Bronchial epithelial cell (primary cell): ENCODE results near the gene COQ8B. TPM values are rescaled to one million over a fixed set of nuclear protein-coding genes. Genes with fewer than 3 reads are reported as not detected.

Source experiments
- DNase-seq: peaks from one replicate; pipeline ENCODE4 v3.0.0-alpha.2; 2010; ENCODE audit warnings: low read depth
- FAIRE-seq: peaks from 2 replicates; lab custom pipeline; 2011; peaks lifted over from hg19 to GRCh38; lab: Jason Lieb, UNC
- H3K27me3 ChIP-seq: 2 replicates; pipeline ENCODE4 v1.5.1; 2011; ENCODE audit warnings: low read length; ENCODE audit not compliant: control insufficient read depth, insufficient read depth
- H3K36me3 ChIP-seq: 2 replicates; pipeline ENCODE4 v1.5.1; 2011; ENCODE audit warnings: low read length; ENCODE audit not compliant: control insufficient read depth, insufficient read depth
- H3K4me3 ChIP-seq: 2 replicates; pipeline ENCODE4 v1.5.1; 2011; ENCODE audit warnings: mild to moderate bottlenecking, low read depth, low read length, control low read depth
- total RNA-seq: library from RNA; depleted of rRNA; stranded (reverse); fragments of >200 nt; gene quantifications from 2 replicates; pipeline ENCODE4 v1.2.1, GENCODE V29; 2014
- TF ChIP-seq, protein P1 (sequence below): IDR thresholded peaks from 2 replicates; pipeline ENCODE4 v1.5.1; 2011; ENCODE audit warnings: mild to moderate bottlenecking, moderate library complexity, low read length, control low read depth, inconsistent platforms; ENCODE audit not compliant: insufficient read depth, severe bottlenecking

The COQ8B gene
- total RNA-seq, 1 donor from 2014 or later = 20.0 TPM

DNA sequence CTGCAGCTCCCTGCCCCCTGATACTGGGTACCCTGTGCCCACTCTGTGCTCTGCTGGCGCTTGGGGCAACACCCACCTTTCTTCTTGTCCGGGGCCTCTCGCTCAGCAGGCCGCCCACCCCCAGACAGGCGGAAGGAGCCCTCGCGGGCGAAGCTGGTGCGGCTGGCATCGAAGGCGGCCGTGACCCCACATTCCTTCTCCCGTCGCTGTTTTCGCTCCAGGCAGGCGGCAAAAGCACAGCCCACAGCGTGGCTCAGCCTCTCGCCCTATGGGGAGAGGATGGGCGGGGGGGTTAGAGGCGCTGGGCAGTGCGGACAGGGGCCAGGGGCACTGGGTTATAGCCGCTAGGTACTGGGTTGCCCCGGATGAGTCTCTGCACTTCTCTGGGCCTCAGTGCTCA is 39.5 kb downstream of the COQ8B start:
- Histone ChIP-seq H3K36me3 (peaks cover 36% of the 10 kb centered on the region), H3K27me3 (no peaks in the 10 kb centered on the region), H3K4me3 (no peak overlapping the region)
- no peak for FAIRE-seq
- no peak for DNase-seq
- TF ChIP-seq, protein P1, sequence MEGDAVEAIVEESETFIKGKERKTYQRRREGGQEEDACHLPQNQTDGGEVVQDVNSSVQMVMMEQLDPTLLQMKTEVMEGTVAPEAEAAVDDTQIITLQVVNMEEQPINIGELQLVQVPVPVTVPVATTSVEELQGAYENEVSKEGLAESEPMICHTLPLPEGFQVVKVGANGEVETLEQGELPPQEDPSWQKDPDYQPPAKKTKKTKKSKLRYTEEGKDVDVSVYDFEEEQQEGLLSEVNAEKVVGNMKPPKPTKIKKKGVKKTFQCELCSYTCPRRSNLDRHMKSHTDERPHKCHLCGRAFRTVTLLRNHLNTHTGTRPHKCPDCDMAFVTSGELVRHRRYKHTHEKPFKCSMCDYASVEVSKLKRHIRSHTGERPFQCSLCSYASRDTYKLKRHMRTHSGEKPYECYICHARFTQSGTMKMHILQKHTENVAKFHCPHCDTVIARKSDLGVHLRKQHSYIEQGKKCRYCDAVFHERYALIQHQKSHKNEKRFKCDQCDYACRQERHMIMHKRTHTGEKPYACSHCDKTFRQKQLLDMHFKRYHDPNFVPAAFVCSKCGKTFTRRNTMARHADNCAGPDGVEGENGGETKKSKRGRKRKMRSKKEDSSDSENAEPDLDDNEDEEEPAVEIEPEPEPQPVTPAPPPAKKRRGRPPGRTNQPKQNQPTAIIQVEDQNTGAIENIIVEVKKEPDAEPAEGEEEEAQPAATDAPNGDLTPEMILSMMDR = no peak

DNA sequence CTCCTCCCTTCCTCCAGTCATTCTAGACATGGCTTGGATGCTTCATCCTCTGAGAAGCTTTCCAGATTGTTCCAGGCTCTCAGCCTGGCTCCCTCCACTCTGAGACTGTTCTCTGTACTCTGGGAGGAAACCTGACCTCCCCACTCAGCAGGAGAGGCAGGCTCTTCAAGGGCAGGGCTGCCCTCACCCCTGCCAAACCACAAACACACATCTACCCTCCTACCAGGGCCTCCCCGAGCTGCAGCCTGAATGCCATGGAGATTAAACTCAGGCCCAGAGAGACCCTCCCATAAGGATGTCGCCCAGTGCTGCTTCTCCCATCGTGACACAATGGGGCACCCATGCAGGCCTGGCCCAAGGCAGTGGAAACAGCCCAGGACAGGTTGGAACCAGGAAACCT is 42.4 kb downstream of the COQ8B start:
- Histone ChIP-seq H3K27me3 (no peaks in the 10 kb centered on the region), H3K4me3 (no peak overlapping the region), H3K36me3 (peaks cover 48% of the 10 kb centered on the region)
- no peak for FAIRE-seq
- no peak for DNase-seq
- TF ChIP-seq, protein P1 = no peak

DNA sequence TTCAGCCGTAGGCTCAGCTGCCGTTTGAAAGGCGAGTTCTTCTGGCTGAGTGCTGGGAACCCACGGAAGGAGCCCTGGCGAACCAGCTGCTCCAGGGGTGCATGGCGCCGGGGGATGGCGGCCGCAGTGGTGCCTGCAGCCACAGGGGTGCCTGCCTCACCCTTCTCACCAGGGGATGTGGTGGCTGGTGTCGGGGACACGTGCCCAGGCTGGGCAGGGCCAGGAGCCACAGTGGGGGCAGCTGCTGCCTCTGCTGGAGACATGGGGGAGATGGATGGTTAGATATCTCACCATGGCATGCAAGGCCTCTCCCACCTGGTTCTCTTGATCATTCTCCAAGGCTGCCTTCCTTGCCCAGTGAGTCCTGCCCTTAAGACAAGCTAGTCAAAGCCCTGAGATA is 43.3 kb downstream of the COQ8B start:
- DNase-seq = no peak
- Histone ChIP-seq H3K4me3 (no peak overlapping the region), H3K36me3 (peaks cover 50% of the 10 kb centered on the region), H3K27me3 (no peaks in the 10 kb centered on the region)
- FAIRE-seq = no peak
- TF ChIP-seq, protein P1 = no peak

DNA sequence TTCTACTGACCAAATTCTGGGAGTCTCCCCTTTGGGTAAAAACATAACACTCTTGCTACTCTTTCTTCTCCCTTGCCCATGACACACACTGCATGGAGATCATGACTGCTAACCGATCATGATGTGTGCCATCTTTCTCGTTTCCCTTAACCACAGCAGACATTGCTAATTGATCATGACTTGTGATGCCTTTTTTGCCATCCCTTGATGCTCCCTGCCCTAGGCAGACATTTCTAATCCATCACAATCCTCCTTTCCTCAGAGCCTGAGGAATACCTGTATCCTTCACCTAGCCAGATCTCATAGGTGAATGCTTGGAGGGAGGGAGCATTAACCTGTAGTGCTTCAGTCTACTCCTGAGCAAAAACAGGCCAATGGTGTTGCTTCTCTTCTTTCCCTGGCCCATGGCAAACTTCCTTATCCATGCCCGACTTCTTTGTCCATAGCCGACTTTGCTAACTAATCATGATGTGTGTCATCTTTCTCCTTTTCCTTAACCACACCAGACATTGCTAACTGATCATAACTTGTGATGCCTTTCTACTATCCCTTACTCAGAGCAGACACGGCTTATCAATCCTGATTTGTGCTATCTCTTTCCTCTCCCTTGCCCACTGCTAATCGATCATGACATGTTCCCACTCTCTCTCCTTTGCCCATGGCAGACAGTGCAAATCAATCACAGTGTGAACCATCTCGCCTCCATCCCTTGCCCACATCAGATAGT is 44.0 kb downstream of the COQ8B start:
- peak; percentile 7 for FAIRE-seq
- DNase-seq = no peak
- H3K4me3 ChIP-seq = no peak overlapping the region
- H3K27me3 ChIP-seq = no peaks in the 10 kb centered on the region
- H3K36me3 ChIP-seq = peaks cover 49% of the 10 kb centered on the region
- TF ChIP-seq, protein P1 = no peak

DNA sequence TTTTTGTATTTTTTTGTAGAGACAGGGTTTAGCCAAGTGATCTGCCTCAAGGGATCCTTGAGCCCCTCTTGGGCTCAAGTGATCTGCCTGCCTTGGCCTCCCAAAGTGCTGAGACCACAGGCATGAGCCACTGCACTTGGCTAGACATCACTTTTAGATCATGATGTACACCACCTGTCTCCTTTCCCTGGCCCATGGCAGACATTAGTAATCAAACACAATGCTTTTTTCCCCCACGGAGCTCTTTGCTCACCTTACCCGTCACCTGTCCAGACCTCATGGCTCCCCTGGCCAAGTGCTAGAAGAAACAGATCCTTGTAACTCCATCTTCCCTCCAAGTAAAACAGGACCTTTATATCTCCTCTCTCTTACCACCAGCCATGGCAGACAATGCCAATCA is 44.6 kb downstream of the COQ8B start:
- no peaks in the 10 kb centered on the region for H3K27me3 ChIP-seq
- DNase-seq (no peak), FAIRE-seq (no peak)
- no peak overlapping the region for H3K4me3 ChIP-seq
- peaks cover 47% of the 10 kb centered on the region for H3K36me3 ChIP-seq
- TF ChIP-seq, protein P1 = no peak

DNA sequence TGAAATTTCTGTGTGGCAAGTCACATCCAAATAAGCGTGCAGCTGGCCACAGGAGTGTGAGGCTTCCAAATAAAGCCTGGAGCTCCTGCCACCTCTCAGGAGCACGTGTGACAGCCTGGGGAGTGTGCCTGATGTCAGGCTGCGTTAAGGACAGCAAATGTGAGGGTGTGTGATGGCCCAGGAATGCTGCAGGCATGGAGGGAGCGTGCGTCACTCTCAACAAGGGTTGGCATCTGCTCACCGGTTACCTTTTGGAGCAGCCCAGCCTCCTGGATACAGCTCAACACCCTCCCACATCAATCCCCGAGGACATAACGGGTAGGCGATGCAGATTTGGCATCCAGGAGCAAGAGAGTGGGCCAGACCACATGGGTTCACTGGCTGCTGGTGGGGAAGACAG is 45.3 kb downstream of the COQ8B start:
- FAIRE-seq = no peak
- DNase-seq = no peak
- TF ChIP-seq, protein P1 = no peak
- H3K27me3 ChIP-seq = no peaks in the 10 kb centered on the region
- peaks cover 45% of the 10 kb centered on the region for H3K36me3 ChIP-seq
- no peak overlapping the region for H3K4me3 ChIP-seq
